AG09309 (cell line): ENCODE results near the gene PPM1E.
A peak's percentile ranks its signal among the peaks of the same experiment; 100 is the strongest.

Experiments
- DNase-seq: peaks from one replicate; pipeline ENCODE4 v3.0.0-alpha.2; 2010; ENCODE audit warnings: low read depth
- H3K4me3 ChIP-seq: 2 replicates; pipeline ENCODE4 v1.5.1; 2011; ENCODE audit warnings: mild to moderate bottlenecking, low read depth, low read length, moderate library complexity; ENCODE audit not compliant: control insufficient read depth
- CTCF ChIP-seq: IDR thresholded peaks from 2 replicates; pipeline ENCODE4 v1.5.1; 2011; ENCODE audit warnings: mild to moderate bottlenecking, low read depth, low read length, inconsistent platforms; ENCODE audit not compliant: insufficient read depth, control insufficient read depth; ENCODE audit errors: missing control alignments

Gene PPM1E

GRCh38 chr17:58755577-58756245, at the start of gene PPM1E:
PPM1E (plus strand) TSS chr17:58755854.
- no peak for TF ChIP-seq CTCF
- peak within 1 kb of the TSS; percentile 57 for H3K4me3 ChIP-seq
- no peak for DNase-seq

GRCh38 chr17:58706351-58707140, 49.1 kb upstream of the PPM1E start:
- no peak overlapping the region for H3K4me3 ChIP-seq
- DNase-seq = no peak
- TF ChIP-seq CTCF = no peak

- H3K4me3 ChIP-seq = no peak overlapping the region
- DNase-seq = no peak
- peak; percentile 57 for TF ChIP-seq CTCF
Measured at GRCh38 chr17:58710948-58711552, 44.6 kb upstream of the PPM1E start.

- no peak for TF ChIP-seq CTCF
- no peak for DNase-seq
- H3K4me3 ChIP-seq = no peak overlapping the region
Measured at GRCh38 chr17:58722274-58722673, 33.4 kb upstream of the PPM1E start.

GRCh38 chr17:58722696-58723095, 33.0 kb upstream of the PPM1E start:
- H3K4me3 ChIP-seq = no peak overlapping the region
- TF ChIP-seq CTCF = no peak
- no peak for DNase-seq

- H3K4me3 ChIP-seq = no peak overlapping the region
- TF ChIP-seq CTCF = no peak
- DNase-seq = no peak
Measured at GRCh38 chr17:58728798-58729197, 26.9 kb upstream of the PPM1E start.
